G401 (cell line): ENCODE measurements around the gene SSTR3. TPM values are rescaled to one million over a fixed set of nuclear protein-coding genes. Genes with fewer than 3 reads are reported as not detected.

Experiments used
- DNase-seq: peaks from one replicate; pipeline ENCODE4 v3.0.0-alpha.2; 2015; ENCODE audit warnings: low spot score
- in situ Hi-C: cut with HindIII; loops from 2 replicates; pipeline ENCODE4 v1.10.0; 2016; ENCODE audit warnings: low sequenced_read_pairs, mixed read lengths
- total RNA-seq: library from RNA; depleted of rRNA; stranded (reverse); fragments of >200 nt; shearing (Covaris generic); gene quantifications from 2 replicates; pipeline ENCODE4 v1.2.3, GENCODE V29; 2014

Gene SSTR3
- total RNA-seq, 1 experiment from 2014 or later: not detected

DNA sequence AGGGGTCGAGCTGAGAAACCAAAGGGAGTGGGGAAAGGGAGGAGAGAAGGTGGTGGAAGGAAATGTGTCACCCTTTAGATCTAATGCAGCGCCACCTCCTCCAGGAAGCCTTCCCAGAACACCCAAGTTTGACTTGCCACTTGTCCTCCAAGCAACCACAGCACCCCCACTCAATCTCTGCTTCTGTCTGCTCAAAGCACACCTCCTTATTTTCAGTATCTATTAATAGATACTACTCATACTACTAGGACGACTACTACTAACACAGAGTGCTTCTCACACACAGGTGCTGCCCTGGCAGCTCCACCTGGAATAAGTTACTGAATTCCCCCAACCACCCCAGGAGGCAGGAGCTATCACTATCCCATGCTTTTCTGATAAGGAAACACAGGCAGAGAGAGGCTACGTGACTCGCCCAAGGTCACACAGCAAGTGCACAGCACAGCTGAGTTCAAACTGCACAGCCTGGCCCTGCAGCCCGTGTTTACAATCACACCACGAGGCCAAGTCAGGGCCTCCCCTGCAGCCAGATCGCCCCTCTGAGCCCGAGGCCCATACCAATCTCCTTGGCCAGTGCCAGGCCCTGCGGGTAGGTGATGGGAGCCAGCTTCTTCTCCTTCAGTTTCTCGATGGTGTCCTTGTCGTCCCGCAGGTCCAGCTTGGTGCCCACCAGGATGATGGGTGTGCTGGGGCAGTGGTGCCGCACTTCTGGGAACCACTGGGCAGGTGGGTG lies 18.6 kb upstream of the SSTR3 start:
- DNase-seq: no peak
- in situ Hi-C loops: no loop called here

- DNase-seq: no peak
- in situ Hi-C loops: no loop called here
Observed at GRCh38 chr22:37229805-37230672, 17.8 kb upstream of the SSTR3 start.

- in situ Hi-C loops: no loop called here
- no peak for DNase-seq
Observed at GRCh38 chr22:37229012-37229804, 16.9 kb upstream of the SSTR3 start.

DNA sequence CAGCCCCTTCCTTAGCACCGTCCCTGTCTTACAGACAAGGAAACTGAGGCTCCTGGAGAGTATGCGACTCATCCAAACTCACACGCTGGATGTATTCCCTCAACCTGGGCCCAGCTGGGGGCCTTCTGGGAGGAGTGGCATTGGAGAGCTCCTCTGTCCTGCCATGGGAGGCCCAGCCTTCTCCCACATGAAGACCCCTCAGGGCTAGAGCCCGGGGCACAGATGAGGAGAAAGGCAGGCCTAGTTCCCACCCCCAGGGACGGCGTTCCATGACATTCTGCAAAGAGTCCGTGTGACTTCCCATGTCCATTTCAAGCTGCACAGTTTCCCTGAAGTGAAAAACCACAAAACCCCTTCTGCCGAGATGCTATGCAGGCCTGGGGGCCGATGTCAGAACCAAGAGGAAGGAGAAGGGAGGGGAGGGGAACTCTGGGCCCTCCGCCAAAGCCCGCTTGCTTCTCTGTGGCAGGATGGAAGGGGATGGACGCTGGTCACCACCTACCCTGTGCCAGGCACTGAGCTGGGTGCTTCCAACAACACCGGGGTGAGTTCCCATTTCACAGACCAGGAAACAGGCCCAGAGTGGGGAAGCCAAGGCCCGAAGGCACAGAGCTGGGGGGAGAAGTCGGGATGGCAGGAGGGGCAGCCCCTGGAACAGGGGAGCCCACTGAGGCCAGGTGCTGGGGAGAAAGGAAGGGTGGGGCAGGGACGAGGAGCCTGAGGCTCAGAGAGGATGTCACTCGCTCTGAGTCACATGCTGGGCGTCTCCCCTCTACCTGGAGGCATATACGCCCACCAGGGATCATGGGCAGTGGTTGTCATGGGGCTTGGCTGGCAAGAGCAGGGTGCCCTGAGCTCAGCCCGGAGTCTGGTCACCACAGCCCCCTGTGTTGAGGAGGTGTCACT lies 16.1 kb upstream of the SSTR3 start:
- DNase-seq: no peak
- in situ Hi-C loops: no loop called here

DNA sequence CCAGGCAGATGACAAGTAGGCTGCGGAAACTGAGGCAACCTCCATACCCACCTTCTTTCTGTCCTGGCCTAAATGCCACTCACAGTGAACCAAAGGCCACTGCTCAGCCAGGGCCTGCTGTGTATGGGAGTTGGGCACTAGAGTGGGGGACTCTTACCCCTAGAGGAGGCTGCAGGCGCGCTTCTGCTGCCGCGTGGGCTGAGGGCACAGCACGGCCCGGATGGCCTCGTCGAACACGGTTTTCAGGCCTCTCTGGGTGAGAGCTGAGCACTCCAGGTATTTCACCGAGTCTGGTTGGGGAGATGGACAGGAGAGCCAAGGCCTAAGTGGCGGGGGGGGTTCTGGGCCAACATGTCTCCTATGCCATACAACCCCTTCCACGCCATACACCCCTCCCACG lies 14.2 kb upstream of the SSTR3 start:
- in situ Hi-C loops: no loop called here
- DNase-seq: no peak

DNA sequence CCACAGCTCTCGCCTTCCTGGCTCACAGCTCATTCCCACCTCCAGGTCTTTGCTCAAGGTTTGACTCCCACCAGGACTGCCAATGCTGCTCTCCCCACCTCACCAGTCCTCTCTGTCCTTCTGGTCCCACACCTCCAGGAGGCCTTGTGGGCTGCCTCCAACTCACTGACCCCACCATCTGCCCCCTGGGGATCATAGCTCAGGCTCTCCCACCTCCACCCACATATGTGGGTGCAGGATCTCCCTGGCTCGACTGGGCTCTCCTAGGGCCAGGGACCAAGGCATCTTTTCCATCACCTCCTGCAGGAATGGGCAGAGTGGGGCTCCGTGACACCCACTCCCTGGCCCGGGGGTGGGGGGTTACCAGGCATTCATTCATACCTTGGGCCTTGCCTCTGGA lies 13.8 kb upstream of the SSTR3 start:
- no peak for DNase-seq
- in situ Hi-C loops: no loop called here

- no peak for DNase-seq
- in situ Hi-C loops: no loop called here
Observed at GRCh38 chr22:37225481-37225880, 13.2 kb upstream of the SSTR3 start.

DNA sequence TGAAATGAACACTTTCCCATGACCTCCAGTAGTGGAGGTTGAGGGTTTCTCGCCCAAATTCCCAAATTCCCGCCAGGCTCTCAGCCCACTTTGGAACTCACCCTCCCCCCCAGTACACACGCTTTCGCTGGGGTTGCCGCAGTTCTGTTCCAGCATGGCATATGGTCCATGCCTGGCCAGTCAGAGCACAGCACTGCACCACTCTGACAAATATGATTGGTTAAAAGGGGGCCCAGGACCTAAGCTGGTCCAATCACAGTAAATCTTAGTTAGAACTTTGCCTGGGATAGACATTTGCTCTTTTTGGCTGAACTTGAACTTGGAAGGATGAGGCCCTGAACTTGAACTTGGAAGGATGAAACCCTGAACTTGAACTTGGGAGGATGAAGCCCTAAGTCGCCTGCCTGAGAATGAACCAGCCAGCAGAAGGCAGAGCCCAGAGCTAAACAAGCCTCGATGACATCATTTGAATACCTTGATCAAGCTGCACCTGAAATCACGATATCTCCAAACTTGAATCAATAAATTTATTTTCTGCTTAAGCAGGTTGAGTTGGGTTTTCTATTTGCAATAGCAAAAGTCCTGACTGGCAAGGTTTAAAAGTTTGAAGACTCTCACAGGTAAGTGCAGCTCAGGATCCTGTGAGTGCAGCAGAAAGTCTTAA lies 12.6 kb upstream of the SSTR3 start:
- in situ Hi-C loops: no loop called here
- DNase-seq: no peak

DNA sequence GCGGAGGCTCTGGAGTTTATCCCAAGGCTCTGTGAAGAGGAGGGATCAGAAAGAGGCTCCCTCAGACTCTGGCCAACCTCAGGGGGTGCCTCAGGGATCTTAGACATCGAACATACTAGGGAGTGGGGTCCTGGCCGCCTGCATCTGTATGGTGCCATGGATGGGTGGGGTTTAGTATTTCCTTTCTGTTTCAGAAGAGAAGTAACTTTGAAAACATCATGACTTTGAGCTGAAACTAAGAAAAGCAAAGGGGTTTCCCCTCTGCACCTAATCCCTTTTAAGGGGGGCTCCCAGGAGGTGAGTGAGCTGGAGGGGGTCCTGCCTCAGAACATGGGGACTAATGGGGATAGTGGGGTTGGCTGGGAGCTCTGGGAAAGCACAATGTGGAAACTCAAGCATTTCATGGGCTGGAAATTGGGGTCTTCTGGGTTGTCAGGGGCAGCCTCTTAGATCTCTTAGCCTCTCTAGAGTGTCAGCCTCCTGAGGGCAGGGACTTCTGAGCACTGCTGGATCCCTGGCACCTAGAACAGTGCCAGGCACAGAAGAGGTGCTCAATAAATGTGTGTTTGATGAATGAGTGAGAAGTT lies 11.8 kb upstream of the SSTR3 start:
- in situ Hi-C loops: no loop called here
- no peak for DNase-seq

DNA sequence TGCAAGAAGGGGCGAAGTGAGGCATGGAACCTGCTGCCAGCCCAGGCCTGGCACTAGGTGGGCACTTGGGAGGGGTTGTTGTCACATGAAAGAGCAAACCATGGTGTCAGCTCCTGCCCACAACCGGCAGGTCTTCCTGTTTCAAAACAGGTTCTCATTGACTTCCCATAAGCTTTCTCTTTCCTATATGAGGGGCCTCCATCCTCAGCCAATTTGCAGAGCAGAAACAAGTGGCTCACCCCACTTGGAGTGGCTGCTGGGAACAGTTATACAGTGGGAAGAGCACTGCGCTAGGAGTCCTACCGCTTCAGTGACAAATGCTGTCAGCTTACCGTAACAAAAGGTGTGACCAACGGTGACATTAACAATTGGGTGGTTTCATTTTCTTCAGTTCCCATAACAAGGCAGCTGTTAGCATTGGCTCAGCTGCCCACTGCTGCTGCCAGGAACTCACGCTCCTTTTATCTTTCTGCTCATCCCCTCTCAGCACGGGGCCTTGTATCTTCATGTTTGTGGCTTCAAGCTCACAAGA lies 10.2 kb upstream of the SSTR3 start:
- DNase-seq: no peak
- in situ Hi-C loops: no loop called here

GRCh38 chr22:37221424-37222333 lies 9.4 kb upstream of the SSTR3 start:
- no peak for DNase-seq
- in situ Hi-C loops: no loop called here

DNA sequence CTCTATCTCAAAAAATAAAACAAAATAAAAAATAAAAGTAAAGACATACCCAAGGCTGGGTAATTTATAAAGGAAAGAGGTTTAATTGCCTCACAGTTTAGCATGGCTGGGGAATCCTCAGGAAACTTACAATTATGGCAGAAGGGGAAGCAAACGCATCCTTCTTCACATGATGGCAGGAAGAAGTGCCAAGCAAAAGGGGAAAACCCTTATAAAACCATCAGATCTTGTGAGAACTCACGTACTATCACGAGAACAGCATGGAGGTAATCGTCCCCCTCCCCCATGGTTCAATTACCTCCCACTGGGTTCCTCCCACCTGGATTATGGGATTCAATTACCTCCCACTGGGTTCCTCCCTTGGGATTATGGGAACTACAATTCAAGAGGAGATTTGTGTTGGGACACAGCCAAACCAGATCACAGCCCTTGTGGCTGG lies 8.3 kb upstream of the SSTR3 start:
- no peak for DNase-seq
- in situ Hi-C loops: no loop called here

- in situ Hi-C loops: no loop called here
- DNase-seq: no peak
Observed at GRCh38 chr22:37219533-37219932, 7.3 kb upstream of the SSTR3 start.

- in situ Hi-C loops: no loop called here
- DNase-seq: no peak
Observed at GRCh38 chr22:37218771-37219411, 6.6 kb upstream of the SSTR3 start.

DNA sequence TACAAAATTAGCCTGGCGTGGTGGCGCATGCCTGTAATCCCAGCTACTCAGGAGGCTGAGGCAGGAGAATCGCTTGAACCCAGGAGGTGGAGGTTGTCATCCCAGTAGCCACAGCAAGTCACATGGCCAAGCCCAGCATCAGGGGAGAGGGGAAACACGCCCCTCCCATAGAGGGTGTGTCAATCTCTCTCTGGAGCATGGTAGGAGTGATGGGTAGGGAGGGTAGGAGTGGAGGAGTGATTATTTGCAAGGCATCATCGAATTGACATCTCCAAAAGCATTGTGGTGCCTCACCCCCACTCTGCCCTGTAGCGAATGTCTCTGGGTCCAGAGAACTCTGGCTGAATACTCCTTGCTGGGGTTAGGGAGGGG lies 6.1 kb upstream of the SSTR3 start:
- no peak for DNase-seq
- in situ Hi-C loops: no loop called here

GRCh38 chr22:37215890-37216289 lies 3.6 kb upstream of the SSTR3 start:
- in situ Hi-C loops: no loop called here
- no peak for DNase-seq

GRCh38 chr22:37214731-37215030 lies 2.4 kb upstream of the SSTR3 start:
- DNase-seq: no peak
- in situ Hi-C loops: no loop called here
